Inferior parietal cortex (tissue), 1 donor: ENCODE measurements around the gene CRIM1.

ENCODE experiments used
- DNase-seq: peaks from one replicate; pipeline ENCODE4 v3.0.0-alpha.2; 2016; ENCODE audit errors: extremely low spot score

The CRIM1 gene

DNA sequence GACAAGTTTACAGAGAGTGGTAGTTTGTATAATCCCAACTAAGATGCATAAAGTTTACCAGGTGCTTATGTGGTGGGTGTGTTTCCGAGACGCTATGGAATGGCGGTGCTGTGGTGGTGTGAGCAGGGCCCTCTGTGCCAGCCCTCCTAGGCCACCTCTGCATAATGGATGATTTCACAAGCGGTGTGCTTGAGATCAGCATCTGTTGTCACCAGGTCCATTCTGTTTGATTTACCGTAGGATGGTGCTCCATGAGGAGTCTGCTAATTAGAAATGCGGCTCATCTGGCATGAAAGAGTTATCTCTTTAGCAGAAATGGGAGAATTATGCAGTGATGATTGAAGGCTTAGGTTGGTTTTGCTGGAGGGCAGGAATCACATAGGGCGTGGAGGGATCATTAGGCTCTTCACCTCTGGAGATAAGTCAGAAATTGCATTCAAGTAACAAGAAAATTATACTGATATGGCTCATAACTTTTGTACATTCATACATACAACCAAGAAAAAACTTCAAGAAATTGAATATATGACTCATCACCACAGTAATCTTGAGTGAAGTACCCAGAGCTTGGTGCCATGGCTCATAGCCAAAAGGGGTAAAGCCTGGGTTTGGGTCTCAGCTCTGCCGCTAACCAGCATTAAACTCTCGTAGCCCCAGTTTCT, 41.4 kb downstream of the CRIM1 start:
- DNase-seq = no peak

DNA sequence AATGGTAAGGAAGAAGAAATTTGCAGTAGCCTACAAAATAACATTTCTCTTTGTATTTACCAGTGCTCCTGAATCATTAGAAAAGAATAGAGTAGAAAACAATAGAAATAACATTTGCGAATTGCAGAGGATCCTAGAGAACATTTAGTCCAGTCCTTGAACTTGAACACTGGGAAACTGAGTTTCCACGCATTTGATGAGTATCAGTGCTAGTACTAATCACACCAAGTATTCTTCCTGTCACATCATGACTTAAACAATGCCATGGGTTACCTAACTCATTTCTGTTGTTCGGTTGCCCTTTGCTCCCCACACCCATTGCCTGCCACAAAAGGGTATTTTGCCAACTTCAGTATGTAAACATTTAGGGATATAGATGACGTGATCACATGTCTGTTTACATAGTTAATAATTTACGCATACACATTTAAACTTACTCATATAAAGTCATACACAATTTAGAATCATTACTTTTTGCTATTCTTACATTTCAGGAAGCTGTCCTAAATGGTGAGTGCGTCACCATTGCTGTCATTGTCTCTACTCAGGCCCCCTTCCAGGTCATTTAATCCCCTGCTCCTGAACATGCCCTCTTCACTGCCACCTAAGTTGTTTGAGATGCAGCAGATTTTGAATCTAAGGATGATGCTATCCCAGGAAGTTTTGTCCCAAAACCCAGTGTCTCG, 42.3 kb downstream of the CRIM1 start:
- no peak for DNase-seq

DNA sequence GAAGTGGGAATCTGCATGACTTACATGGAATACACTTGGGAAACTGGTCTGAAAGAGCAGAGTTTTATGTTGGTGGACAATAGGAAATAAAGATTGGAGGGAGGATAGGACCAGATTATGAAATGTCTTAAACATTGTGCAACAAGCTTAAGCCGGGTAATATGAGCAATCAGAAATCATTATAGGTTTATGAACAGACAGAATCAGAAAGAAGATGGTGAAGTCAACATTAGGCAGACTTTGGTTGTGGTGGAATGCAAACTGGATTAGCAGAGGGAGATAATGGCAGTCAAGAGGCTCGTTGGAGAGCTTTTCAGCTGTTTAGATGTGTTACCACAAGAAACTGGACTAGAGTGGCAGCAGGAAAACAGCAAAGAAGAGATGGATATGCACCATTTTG, 43.5 kb downstream of the CRIM1 start:
- no peak for DNase-seq

DNA sequence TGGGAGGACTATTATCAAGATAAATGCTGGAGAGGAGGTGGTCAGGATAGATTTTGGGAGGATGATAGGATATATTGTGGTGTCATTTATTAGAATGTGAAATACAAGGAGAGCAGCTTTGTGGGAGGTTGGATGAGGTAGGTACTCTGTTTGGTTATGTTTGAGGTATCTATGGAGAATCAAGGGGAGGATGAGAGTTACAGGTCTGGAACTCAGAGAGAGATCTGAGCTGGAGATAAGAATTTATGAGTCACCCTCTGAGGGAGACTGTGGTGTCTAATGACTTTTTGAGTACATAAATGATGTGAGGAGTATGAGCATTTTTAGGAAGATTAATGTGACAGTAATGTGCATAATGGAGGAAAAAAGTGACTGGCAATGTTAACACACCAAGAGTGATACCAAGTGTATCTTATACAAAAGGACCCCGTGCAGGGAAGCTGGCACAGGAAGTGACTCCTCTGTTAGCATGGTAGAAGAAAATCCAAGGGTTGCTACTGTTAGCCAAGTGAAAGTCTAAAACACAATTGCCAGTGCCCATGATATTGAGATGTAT, 48.2 kb downstream of the CRIM1 start:
- no peak for DNase-seq

DNA sequence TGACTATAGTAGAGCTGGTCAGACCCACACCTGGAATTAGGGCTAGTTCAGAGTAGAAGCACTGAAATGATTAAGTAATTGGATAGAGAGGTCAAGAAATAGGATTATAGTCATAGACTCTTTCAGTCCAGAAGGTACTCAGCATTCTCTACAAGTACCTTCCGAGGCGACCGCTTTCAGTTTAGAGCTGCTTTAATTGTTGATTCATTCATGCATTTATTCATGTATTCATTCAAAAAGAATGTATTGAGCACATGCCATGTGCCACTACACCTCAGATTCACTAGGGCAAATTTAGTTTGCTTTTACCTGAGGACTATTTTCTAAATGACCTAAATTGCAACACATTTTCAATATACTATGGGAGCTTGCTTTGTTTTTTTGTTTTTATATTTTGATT, 48.7 kb downstream of the CRIM1 start:
- DNase-seq = no peak

DNA sequence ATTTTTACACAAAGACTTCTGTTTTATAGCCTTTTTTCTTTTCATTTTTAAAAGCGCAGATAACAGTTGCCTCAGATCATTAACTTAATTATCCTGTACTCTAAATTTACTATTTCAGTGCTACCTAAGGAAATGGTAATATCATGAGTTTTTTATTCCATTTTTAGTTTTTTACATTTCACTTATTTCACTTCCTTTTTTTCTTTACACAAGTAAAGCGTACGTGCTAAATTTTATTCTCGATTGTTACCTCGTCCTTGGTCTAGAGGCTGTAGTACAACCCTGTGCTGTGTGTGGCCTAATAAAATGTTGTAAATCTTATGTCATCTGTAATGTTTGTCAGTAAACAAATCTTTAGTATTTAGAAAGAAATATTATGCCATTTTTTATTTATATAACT, 49.2 kb downstream of the CRIM1 start:
- no peak for DNase-seq

DNA sequence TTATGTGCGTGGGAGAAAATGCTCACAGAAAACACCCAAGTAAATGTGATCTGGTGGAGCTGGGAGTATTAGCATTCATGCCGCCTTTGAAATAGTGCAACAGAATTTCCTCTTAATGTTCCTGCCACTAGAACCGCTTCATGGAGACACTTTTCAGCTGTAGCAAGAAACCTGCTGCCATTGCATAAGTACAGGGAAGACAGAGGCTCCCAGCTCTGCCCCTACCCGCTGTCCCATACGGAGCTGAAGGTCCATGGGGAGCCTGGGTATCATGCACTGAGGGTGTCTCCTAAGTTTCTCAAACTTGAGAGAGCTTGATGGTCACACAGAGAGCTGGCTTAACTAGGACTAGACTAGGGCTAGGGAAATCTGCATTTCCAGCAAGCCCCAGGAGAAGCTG, 49.6 kb downstream of the CRIM1 start:
- DNase-seq = no peak

DNA sequence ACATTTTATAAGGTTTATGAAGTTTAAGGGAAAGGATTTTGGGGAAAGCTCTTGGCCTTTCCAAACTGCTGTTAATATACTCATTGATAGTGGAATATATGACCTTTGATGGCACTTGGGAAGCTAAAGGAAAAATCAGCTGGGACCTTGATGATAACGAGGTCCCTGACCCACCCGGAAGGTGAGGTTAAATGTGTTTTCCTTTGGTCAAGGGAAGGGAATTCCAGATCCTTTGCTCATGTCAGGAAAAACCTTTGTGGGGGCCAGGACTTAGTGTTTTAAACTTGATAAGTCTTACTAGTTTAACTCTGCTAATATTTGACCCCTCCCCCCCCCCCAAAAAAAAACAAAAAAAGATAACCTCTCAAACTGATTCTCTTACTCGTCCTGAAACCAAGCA, 50.7 kb downstream of the CRIM1 start:
- no peak for DNase-seq

DNA sequence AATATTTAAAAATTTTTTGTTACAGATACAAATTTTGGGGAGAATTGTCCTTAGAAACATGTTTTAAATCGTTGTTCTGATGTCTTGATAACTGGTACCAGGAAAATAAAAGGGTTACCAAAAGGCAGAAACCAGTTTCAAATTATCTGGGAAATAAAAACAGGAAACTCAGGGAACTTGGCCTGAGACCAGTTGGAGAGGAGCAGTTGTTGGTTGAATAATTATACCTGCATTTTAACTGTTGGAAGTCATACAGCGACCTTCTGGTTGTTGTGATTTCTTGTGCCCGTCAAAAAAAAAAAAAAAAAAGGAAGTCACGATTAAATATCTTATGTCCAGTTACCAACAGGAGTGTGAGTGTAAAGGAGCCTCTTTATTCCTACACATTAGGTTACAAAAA, 51.8 kb downstream of the CRIM1 start:
- DNase-seq = no peak

DNA sequence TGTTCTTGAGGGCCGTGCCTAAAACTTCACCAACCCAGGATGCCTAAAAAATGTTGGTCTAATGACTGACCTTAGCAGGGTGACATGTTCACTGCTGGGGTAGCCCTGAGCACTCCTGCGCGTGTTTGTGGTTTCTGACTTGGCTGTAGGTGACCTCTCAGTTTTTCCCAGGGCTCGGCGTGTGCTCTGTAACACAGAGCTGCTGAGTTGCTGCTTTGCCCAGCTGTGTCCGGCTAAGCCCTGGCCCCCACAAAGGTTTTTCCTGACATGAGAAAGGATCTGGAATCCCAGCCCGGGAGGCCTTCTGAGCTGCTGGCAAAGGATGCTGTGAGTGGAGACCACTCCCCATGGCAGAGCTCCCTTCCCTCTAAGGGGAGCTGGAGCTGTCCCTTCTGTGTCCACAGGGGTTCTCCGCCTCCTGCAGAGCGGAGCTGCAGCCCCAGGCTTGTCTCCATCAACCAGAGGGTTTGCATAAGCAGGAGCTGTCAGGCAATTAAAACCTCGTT, 52.7 kb downstream of the CRIM1 start:
- no peak for DNase-seq

DNA sequence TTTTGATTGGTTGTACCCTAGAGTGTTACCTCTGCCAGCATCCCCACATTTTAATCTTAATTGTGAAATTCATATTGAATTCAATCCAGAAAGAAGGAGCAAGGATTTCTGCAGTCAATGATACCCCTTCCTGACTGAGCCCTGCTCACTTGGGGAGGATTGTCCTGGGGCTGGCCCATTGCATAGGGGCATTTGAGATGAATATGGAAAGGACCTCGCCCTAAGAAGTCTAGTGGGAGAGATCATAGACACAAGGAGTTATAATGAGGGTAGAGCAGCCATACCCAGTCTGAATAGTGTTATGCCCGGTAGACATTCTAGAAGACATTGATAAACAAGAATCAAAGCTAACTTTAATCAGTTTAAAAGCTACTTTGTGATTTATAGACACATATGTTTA, 53.8 kb downstream of the CRIM1 start:
- no peak for DNase-seq

DNA sequence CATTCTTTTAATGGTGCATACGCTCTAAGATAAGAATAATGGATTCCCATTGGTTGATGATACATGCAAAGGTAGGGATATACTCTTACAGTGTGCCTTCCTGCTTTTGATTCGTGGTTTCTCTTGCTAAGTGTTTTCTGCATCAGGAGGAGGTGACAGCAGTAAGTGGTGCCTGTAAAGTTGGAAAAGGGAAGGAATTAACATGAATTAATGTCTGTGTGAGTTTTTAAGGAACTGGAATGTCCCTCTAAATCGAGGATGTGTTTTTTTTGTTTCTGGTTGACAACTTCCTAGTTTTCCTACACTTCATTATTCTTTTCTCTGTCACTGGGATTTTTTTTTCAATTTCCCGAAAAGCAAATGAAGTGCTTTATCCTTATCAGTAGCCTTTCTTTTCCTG, 54.4 kb downstream of the CRIM1 start:
- no peak for DNase-seq

DNA sequence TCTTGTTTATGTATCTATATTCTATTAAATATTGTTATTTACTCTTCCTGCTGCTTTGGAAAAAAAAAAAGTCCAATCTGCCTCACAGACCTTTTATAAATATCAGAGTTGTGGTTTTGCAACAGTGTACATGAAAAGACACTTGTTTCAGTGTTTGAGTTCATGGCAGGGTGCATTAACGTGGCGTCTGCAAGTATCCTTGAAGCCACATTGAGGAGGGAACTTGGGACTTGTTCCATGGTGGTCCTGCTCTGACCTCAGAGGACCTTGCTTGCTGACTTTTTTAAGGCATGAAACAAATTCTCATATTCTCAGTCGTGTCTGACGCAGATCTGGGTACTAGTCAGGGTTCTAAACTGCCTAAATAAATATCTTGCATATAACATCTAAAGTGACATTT, 55.1 kb downstream of the CRIM1 start:
- DNase-seq = no peak

DNA sequence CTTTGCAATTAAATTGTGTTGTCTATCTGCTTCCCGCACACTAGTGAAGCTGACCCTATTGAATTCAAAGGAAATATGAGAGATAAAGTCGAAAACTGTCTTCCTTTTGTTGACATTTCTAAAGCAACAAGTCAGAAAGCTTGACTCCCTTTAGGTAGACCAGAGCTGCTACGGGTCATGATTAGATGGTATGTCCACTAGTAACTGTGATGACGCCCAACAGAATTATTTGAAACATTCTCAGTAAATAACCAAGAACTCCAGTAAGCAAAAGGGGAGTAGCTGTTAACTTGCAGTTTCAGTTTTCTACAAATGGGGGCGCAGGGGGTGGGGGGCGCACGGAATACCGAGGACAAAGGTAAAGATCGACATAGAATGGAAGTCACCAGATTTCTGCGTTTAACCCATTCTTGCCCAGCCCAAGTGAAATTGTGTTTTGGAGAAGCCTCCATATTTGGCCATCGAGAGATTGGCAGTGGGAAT, 56.4 kb downstream of the CRIM1 start:
- no peak for DNase-seq

DNA sequence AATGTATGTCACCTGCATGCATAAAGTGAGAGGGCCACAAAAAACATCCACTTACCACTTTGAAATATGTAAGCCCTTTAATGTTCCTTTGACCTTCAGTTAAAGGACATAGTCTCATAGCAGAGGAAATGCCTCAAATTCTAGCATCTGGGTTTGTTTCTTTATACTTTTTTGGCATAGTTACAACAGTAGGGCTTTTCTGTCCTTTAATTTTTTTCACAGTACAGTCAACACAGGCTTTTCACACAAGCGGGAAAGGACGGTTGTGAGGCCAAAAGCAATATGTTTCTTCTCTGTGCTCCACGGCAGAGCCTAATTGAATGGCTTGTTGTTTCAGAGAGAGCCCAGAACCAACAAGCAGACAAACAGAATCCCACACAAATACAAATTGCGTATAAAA, 57.6 kb downstream of the CRIM1 start:
- DNase-seq = peak; percentile 52

DNA sequence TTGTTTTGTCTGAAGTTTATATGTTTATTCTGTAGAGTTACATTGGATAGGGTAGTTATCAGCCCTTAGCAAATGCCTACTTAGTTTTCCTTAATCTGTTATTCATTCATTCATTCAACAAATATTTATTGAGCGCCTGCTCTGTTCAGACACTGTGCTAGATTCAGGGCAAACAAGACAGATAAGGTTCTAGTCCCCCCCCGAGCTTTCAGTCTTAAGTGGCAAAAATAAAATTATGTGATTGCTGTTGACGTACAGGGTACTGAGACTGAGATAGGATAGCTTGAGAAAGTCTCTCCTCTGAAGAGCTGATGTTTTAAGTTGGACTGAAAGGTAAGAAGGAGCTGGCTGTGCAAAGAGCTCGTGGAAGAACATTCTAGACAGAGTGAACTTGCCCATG, 58.7 kb downstream of the CRIM1 start:
- no peak for DNase-seq

DNA sequence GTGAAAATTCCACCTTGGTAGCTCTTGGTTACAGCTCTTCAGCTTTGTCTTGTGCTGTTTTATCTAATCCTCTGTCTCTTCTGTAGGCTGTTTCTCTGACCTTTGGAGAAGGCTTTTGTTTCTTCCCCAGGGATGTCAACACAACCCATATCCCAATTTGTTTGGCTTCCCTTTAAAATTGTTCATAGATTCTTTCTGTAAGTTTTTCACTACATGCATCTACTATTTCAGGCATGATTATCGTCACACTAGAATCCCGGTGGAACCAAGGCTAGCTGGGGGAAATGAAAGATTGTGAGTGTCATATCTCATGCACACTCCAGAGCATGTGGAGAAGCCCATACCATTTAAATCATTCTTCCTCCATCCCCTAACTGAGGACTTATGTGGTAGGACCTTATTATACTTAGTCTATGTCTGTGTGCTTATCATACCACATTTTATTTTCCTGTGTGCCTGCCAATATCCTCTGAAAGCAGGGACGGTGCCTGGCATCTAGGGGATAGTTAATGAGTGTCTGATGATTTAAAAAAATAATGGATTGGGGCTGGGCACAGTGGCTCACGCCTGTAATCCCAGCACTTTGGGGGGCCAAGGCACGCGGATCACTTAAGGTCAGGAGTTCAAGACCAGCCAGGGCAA, 59.9 kb downstream of the CRIM1 start:
- DNase-seq = no peak

DNA sequence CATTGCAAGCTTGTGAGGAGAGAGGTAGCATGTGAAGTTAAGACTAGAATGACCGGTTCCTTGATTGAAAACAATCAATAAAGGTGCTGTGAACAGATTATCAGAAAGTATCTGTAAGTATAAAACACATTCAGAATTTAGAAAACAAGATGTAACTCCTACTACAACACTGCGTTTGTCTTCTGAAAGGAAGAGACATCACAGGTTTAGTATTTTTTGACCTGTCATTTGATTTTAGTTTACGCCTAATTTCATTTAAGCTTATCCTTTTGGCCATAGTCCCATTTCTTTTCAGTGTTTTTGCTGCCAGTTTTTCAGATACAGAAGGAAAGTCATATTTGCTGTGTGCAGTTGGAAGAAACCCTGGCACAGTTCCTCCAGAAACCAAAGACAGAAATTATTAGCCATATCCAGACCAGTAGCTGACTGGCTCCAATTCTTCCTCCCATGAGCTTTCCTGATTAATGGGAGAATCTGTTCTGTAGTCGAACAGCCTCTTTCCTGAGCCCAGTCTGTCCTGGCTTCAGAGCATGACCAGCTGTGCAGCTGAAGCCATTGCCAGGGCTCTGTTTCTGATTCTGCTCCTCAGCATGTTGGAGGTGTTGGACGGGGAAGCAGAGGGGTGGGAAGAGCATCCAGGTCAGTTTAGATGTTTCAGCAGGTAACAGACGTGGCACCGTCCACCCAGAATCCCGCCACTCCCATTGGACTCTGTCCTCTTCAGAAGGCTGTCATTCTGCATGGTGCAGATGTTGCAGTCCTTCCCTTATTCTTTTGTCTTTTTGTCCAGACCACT, 61.0 kb downstream of the CRIM1 start:
- DNase-seq = no peak

DNA sequence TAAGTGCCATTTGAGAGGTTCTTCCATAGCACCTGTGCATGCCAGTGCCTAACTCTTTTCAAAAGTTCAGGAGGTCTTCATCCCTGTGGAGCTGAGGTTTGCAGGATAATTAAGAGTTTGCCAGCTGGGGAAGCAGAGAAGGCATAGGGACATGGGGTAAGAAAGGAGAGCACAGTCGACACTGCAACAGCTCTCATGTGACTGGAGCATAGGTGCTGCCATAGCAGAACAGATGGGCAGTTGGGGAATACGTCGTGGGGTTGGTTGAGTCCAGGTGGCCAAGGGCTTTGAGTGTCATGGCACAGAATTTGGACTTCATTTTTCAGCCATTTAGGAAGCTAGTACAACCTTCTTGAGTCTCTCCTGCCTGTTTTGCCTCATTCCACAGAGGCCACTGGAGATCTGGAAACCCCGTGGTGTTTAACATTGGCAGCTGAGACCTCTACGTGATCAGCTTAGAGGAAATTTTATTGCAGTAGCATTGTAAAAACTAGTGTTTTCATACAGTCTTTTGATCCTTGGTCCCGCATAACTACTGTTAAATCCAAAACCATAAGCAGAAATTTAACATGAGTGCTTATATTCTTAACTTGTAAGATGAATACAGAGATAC, 65.1 kb downstream of the CRIM1 start:
- DNase-seq = no peak

DNA sequence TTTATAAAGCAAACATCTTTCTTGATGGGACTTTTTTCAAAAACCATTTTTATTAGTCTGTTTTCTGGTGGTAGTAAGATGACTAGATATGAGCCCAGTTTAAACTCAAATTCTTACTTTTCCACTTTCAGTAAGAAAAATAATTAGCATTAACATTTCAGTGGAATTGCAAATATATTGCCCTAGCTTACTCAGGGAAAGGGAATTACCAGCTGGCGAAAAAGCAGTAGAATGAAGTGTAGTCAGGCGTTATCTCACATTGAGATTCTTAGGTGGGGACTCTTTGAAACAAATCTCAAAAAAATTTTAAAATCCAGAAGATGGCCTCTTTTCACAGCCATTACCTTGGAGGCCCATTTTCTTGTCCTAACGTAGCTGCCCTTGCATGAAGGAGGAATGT, 65.8 kb downstream of the CRIM1 start:
- DNase-seq = no peak

DNA sequence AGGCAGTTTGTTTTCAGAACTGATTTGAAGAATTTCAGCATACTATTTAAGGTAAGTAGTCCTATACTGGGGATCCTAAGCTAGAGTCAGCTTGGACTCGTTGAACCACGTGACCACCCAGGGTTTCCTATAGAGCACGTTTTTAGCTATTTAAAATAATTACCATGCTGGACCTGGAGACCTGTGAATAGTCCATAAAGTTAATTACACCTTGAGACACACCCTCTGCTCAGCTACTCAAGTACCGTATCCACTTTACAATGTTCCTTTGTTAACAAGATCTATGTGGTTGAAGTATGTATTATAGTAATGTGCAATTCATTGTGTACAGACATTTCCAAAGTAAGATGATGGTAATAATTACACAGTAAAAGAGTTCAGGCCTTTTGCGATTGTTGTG, 67.6 kb downstream of the CRIM1 start:
- DNase-seq = no peak
